ENCODE results near the gene SOX14.

Gene SOX14

DNA sequence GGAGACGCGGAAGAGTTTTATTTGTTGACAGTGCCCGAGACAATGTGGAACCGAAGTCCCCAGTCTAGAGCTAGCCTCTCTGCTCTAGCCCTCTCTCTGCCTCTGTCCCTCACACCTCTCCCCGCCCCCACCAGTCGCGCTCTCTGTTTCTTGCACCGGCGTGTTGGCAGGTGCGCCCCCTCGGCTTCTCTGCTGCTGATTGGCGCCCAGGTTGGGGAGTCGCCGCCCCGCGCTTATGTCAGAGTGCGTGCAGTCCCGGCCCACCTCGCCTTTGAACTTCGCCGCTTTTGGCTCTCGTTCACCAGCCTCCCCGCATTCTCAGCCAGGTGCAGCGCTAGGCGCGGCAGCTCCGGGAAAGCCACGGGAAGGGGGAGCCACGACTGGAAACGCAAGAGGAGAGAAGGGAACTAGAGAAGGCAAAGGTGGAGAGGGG is at the start of gene SOX14:
Gene SOX14, plus strand, starts transcription at position 315 of the 433 bp plus-strand sequence. CDS start 470 bp downstream, outside the sequence.
- no peak within 1 kb of the TSS for H3K4me3 ChIP-seq (ENCODE audit: control insufficient read depth, low read depth, low read length)
- TF ChIP-seq, protein P1, sequence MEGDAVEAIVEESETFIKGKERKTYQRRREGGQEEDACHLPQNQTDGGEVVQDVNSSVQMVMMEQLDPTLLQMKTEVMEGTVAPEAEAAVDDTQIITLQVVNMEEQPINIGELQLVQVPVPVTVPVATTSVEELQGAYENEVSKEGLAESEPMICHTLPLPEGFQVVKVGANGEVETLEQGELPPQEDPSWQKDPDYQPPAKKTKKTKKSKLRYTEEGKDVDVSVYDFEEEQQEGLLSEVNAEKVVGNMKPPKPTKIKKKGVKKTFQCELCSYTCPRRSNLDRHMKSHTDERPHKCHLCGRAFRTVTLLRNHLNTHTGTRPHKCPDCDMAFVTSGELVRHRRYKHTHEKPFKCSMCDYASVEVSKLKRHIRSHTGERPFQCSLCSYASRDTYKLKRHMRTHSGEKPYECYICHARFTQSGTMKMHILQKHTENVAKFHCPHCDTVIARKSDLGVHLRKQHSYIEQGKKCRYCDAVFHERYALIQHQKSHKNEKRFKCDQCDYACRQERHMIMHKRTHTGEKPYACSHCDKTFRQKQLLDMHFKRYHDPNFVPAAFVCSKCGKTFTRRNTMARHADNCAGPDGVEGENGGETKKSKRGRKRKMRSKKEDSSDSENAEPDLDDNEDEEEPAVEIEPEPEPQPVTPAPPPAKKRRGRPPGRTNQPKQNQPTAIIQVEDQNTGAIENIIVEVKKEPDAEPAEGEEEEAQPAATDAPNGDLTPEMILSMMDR (conservative IDR thresholded peaks at IDR 0.05; ENCODE audit: control insufficient read depth, insufficient read depth, low read depth, low read length) = no peak

DNA sequence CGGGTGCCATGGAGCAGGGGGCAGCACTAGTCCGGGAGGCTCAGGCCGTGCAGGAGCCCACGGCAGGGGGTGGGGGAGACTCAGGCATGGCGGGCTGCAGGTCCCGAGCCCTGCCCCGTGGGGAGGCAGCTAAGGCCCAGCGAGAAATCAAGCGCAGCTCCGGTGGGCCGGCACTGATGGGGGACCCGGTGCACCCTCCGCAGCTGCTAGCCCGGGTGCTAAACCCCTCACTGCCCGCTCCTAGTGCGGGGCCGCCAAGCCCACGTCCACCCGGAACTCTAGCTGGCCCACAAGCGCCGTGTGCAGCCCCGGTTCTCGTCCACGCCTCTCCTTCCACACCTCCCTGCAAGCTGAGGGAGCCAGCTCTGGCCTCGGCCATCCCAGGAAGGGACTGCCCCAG is 49.6 kb upstream of the SOX14 start:
- DNase-seq (ENCODE audit: low read depth) = no peak
- H3K4me3 ChIP-seq (ENCODE audit: control insufficient read depth, low read depth, low read length) = no peak overlapping the region
- TF ChIP-seq, protein P1 (conservative IDR thresholded peaks at IDR 0.05; ENCODE audit: control insufficient read depth, insufficient read depth, low read depth, low read length) = no peak

More for the DNA sequence above, at the start of gene SOX14:
- DNase-seq (ENCODE audit: low read depth) = no peak

DNA sequence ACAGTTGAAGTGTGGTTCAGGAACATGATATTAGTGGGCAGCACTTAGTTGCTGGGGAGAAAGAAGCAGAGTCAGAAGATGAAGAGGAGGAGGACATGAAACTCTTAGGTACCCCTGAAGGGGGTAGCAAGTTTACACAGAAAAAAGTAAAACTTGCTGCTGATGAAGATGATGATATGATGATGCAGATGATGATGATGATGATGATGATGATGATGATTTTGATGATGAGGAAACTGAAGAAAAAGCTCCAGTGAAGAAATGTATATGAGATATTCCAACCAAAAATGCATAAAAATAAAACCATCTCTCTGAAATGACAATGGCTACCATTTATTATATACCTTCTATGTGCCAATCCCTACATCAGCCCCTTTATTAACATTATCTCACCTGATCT is 39.9 kb upstream of the SOX14 start:
- no peak for DNase-seq (ENCODE audit: low read depth)
- no peak overlapping the region for H3K4me3 ChIP-seq (ENCODE audit: control insufficient read depth, low read depth, low read length)
- TF ChIP-seq, protein P1 (conservative IDR thresholded peaks at IDR 0.05; ENCODE audit: control insufficient read depth, insufficient read depth, low read depth, low read length) = no peak

- TF ChIP-seq, protein P1 (conservative IDR thresholded peaks at IDR 0.05; ENCODE audit: control insufficient read depth, insufficient read depth, low read depth, low read length) = no peak
- H3K4me3 ChIP-seq (ENCODE audit: control insufficient read depth, low read depth, low read length) = no peak overlapping the region
- DNase-seq (ENCODE audit: low read depth) = no peak
Observed at GRCh38 chr3:137737208-137737607, 26.9 kb upstream of the SOX14 start.

GRCh38 chr3:137738710-137739109 is 25.4 kb upstream of the SOX14 start:
- no peak overlapping the region for H3K4me3 ChIP-seq (ENCODE audit: control insufficient read depth, low read depth, low read length)
- no peak for DNase-seq (ENCODE audit: low read depth)
- TF ChIP-seq, protein P1 (conservative IDR thresholded peaks at IDR 0.05; ENCODE audit: control insufficient read depth, insufficient read depth, low read depth, low read length) = no peak

- TF ChIP-seq, protein P1 (conservative IDR thresholded peaks at IDR 0.05; ENCODE audit: control insufficient read depth, insufficient read depth, low read depth, low read length) = no peak
- no peak overlapping the region for H3K4me3 ChIP-seq (ENCODE audit: control insufficient read depth, low read depth, low read length)
- DNase-seq (ENCODE audit: low read depth) = no peak
Observed at GRCh38 chr3:137743608-137744007, 20.5 kb upstream of the SOX14 start.

DNA sequence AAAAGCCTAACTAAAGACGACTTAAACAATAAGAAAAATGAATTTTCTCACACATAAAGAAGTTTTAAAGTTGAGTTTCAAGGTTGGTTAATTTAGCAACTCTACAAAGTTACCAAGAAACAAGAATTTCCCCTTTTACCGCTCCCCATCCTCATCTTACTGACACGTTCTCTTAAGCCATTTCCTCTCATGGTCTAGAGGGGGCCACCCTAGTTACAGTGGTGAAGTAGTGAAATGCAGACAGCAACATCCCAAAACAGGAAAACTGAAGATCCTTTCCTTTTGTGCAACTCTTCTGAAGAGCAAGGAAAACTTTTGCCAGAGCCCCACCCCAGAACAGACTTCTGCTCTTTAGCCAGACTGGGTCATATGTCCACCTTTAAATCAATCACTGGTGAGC is 17.3 kb upstream of the SOX14 start:
- no peak for DNase-seq (ENCODE audit: low read depth)
- TF ChIP-seq, protein P1 (conservative IDR thresholded peaks at IDR 0.05; ENCODE audit: control insufficient read depth, insufficient read depth, low read depth, low read length) = no peak
- no peak overlapping the region for H3K4me3 ChIP-seq (ENCODE audit: control insufficient read depth, low read depth, low read length)

All from fibroblast of mammary gland (primary cell).